GM21381 (cell line): Measurements from ENCODE around the gene UMODL1.
"Not testable (repeated sequence)": the region's sequence is repeated elsewhere in the genome, so short reads cannot be mapped to it uniquely, and the experiment has no call there.

ENCODE experiments used
- ATAC-seq: cut with Tn5 transposase; IDR thresholded peaks from one replicate; pipeline ENCODE4 v1.9.1; 2021; ENCODE audit warnings: mild to moderate bottlenecking, moderate library complexity; ENCODE audit not compliant: unreplicated experiment

UMODL1 gene

GRCh38 chr21:42060166-42060565, 11.0 kb upstream of the UMODL1 start:
- no peak for ATAC-seq

GRCh38 chr21:42061195-42061985, 9.7 kb upstream of the UMODL1 start:
- peak; percentile 48 for ATAC-seq

DNA sequence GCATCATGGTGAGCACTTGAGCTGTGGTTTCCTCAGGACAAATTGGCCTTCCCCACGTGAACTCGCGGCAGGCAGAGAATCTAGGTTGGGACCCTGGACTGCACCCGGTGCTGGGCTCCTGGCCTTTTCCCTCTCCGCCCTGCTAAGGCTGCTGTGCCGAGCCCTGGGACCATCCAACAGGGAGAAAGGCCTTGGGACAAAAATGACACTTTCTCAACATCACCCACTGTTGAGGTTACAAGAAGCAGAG, 9.2 kb upstream of the UMODL1 start:
- no peak for ATAC-seq

- peak; percentile 52 for ATAC-seq
Measured at GRCh38 chr21:42062236-42063022, 8.7 kb upstream of the UMODL1 start.

DNA sequence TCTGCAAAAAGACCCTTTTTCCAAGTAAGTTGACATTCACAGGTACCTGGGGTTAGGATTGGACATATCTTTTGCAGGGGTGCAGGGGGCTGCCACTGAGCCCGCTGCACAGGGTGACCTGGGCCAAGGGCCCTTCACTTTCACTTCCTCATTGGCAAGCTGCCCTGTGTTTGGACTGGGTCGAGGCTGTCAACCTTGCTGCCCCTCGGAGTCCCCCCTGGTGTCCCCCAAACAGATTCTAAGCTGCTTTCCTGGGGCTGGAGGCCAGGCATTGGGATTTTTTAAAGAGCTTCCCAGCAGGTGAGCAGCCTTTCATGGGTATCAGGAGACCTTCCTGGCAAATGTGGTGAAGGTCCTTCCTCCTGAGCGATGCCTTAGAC, 7.9 kb upstream of the UMODL1 start:
- peak; percentile 31 for ATAC-seq

GRCh38 chr21:42063571-42064521, 7.3 kb upstream of the UMODL1 start:
- peak; percentile 31 for ATAC-seq

GRCh38 chr21:42066521-42066920, 4.6 kb upstream of the UMODL1 start:
- no peak for ATAC-seq

GRCh38 chr21:42067531-42068255, 3.4 kb upstream of the UMODL1 start:
- ATAC-seq: no peak

DNA sequence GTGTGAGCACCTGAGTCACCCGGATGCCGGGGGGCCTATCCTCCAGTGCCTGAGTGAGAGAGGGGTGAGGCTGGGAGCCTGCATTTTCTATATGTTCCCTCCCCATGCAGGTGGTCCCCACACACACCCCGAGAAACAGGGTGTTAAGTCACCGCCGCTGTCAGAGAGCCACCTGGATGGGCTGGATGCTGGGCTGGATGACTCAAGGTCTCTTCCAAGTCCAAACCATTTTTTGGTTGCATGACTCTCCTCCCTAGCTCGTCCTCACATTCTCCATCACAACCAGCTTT, 2.9 kb upstream of the UMODL1 start:
- no peak for ATAC-seq

DNA sequence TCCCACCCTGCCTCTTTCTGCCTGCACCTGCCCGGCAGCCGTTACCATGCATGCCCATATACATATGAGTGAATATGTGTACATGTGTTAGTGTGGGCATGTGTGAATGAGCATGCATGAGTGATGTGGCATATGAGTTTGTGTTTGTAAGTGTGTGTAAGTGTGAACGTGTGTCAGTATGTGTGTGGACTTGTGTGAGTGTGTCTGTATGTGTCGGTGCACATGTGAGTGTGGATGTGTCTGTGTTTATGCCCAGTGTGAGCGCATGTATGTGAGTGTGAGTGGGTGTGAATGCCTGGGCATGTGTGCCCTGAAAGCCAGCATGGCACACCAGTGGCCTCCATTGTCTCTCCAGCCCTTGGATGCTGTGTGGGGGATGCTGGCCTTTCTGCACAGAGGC, 2.5 kb upstream of the UMODL1 start:
- ATAC-seq: no peak

DNA sequence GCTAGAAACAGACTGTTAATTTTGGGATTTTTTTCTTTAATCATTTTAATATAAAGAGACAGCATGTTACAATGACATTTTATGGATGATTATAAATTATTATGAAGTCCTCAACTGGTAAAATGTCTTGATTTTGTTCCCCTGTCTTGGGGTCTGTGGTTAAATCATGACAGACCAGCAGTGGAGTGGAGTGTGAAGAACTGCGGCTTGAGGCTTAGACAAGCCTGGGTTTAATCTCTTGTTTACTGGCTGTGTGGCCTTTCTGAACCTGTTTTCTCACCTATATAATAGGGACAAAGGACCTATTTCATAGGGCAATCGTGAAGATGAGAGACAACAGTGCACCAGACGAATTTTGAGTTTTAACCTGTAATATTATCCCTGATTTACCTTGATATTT, 1.8 kb upstream of the UMODL1 start:
- no peak for ATAC-seq

DNA sequence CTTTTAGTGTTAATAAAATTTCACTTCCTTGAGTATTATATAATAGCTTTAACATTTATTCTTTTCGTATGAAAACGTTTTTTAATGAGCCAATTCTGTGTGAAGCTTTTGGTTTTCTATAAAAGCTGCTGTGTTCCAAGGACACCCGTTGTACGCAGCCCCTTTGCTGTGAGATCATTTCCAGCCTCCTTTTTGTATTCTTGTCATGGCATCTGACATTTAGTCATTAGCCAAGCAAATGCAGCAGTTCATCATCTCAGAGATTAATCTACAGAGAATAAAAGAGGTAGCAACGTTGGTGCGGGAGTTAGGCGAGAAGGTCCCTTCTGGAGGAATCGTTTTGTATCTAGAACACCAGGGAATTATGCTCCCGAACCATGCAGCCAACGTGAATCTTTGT, 1.3 kb upstream of the UMODL1 start:
- ATAC-seq: no peak

GRCh38 chr21:42073145-42074099, 2.3 kb downstream of the UMODL1 start:
- no peak for ATAC-seq

GRCh38 chr21:42075686-42076471, 4.8 kb downstream of the UMODL1 start:
- ATAC-seq: no peak

DNA sequence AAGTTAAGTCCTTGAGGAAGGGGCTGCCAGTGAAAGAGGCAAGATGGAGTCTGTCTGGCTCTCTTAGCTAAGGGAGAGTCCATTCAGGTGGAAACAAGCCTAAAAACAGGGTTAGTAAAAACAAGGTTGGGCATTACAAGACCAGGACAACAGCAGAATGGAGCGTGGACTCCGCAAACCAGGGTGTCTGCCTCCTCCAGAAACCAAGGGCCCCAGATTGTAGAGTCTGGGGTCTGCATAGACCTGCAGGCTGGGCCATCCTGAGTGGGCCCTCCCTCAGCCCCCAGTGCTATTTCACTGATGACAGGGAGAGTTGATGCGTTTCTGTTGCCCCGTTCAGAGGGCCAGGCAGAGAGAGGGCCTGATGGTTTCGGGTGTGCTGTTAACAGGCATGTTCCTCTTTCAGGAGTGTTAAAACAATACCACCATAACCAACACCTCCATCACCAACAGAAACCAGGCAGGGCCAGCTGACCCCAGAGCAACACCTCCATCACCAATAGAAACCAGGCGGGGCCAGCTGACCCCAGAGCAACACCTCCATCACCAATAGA, 6.6 kb downstream of the UMODL1 start:
- ATAC-seq: peak; percentile 87

- not testable (repeated sequence) for ATAC-seq
Measured at GRCh38 chr21:42078247-42079007, 7.3 kb downstream of the UMODL1 start.

GRCh38 chr21:42079008-42079938, 8.2 kb downstream of the UMODL1 start:
- no peak for ATAC-seq
